PC-9 (cell line): Measurements from ENCODE around the gene OTUD4.

Experiments
- EZH2 ChIP-seq: fragments of 200-600 bp; sonication (generic); IDR thresholded peaks from 2 replicates; pipeline ENCODE4 v1.8.0; 2017; ENCODE audit warnings: antibody characterized with exemption, low read depth
- TF ChIP-seq, protein P1 (sequence below): fragments of 200-600 bp; sonication (generic); conservative IDR thresholded peaks from 2 replicates; pipeline ENCODE4 v1.6.1; 2017; ENCODE audit warnings: mixed run types, antibody characterized with exemption, mild to moderate bottlenecking, moderate library complexity

DNA sequence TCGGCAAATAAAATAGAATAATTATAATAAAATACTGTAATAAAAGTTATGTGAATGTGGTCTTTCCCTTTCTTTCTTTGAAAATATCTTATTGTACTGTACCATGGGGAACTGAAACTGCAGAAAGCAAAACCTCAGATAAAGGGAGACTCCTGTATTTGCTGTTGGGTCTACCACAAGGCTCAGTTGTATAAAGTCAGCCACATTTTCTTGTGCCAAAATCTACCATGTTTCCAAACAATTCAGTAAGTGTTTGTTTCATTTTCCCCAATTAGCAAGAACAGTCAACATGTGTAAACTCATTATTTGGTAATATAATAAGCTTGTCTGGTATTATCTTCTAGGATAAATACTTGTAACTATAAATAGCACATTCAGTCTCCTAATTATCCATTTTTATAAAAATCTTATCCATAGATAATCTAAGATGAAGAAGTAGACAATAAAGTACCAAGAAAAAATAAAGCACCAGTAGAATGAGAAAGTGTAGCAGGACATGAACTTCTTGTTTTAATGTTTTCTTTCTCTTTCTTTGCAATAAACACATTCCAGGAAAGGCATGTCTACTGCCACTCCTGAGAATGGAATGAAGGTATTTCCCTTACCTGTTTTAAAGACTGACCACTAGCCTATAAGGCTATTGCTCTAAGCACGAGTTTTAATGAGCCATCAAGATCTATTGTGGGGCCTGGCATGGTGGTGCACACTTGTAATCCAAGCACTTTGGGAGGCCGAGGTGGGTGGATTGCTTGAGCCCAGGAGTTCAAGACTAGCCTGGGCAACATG lies 15.0 kb upstream of the OTUD4 start:
- TF ChIP-seq EZH2, result no peak
- TF ChIP-seq, protein P1, sequence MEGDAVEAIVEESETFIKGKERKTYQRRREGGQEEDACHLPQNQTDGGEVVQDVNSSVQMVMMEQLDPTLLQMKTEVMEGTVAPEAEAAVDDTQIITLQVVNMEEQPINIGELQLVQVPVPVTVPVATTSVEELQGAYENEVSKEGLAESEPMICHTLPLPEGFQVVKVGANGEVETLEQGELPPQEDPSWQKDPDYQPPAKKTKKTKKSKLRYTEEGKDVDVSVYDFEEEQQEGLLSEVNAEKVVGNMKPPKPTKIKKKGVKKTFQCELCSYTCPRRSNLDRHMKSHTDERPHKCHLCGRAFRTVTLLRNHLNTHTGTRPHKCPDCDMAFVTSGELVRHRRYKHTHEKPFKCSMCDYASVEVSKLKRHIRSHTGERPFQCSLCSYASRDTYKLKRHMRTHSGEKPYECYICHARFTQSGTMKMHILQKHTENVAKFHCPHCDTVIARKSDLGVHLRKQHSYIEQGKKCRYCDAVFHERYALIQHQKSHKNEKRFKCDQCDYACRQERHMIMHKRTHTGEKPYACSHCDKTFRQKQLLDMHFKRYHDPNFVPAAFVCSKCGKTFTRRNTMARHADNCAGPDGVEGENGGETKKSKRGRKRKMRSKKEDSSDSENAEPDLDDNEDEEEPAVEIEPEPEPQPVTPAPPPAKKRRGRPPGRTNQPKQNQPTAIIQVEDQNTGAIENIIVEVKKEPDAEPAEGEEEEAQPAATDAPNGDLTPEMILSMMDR, result no peak
